ENCODE data around the gene AP1AR.
"Not testable (repeated sequence)": the region's sequence is repeated elsewhere in the genome, so short reads cannot be mapped to it uniquely, and the experiment has no call there.

AP1AR gene

GRCh38 chr4:112231779-112232713 lies at the start of gene AP1AR:
Gene AP1AR, plus strand, starts transcription at chr4:112231787. Its CDS starts 305 bp downstream, at chr4:112232092.
- peak; percentile 38 for DNase-seq (ENCODE audit: low read depth)

GRCh38 chr4:112182604-112183003 lies 49.0 kb upstream of the AP1AR start:
- no peak for DNase-seq (ENCODE audit: low read depth)

- no peak for DNase-seq (ENCODE audit: low read depth)
Measured at GRCh38 chr4:112183252-112183651, 48.3 kb upstream of the AP1AR start.

GRCh38 chr4:112184438-112184837 lies 47.1 kb upstream of the AP1AR start:
- no peak for DNase-seq (ENCODE audit: low read depth)

GRCh38 chr4:112185334-112185733 lies 46.3 kb upstream of the AP1AR start:
- no peak for DNase-seq (ENCODE audit: low read depth)

GRCh38 chr4:112185740-112186670 lies 45.6 kb upstream of the AP1AR start:
- no peak for DNase-seq (ENCODE audit: low read depth)

- DNase-seq (ENCODE audit: low read depth): no peak
Measured at GRCh38 chr4:112189754-112190153, 41.8 kb upstream of the AP1AR start.

GRCh38 chr4:112190684-112191083 lies 40.9 kb upstream of the AP1AR start:
- no peak for DNase-seq (ENCODE audit: low read depth)

- no peak for DNase-seq (ENCODE audit: low read depth)
Measured at GRCh38 chr4:112196461-112196860, 35.1 kb upstream of the AP1AR start.

GRCh38 chr4:112199041-112199440 lies 32.5 kb upstream of the AP1AR start:
- no peak for DNase-seq (ENCODE audit: low read depth)

- no peak for DNase-seq (ENCODE audit: low read depth)
Measured at GRCh38 chr4:112201915-112202505, 29.6 kb upstream of the AP1AR start.

- DNase-seq (ENCODE audit: low read depth): no peak
Measured at GRCh38 chr4:112203593-112203992, 28.0 kb upstream of the AP1AR start.

GRCh38 chr4:112206431-112206830 lies 25.2 kb upstream of the AP1AR start:
- no peak for DNase-seq (ENCODE audit: low read depth)

- DNase-seq (ENCODE audit: low read depth): not testable (repeated sequence)
Measured at GRCh38 chr4:112208137-112209095, 23.2 kb upstream of the AP1AR start.

GRCh38 chr4:112210777-112211176 lies 20.8 kb upstream of the AP1AR start:
- no peak for DNase-seq (ENCODE audit: low read depth)

GRCh38 chr4:112213091-112213490 lies 18.5 kb upstream of the AP1AR start:
- no peak for DNase-seq (ENCODE audit: low read depth)

GRCh38 chr4:112213856-112214255 lies 17.7 kb upstream of the AP1AR start:
- DNase-seq (ENCODE audit: low read depth): no peak

GRCh38 chr4:112214390-112215264 lies 17.0 kb upstream of the AP1AR start:
- no peak for DNase-seq (ENCODE audit: low read depth)

GRCh38 chr4:112219826-112220366 lies 11.7 kb upstream of the AP1AR start:
- DNase-seq (ENCODE audit: low read depth): no peak
